GM19455 (cell line): Measurements from ENCODE around the gene FAR1.

Experiments used
- ATAC-seq: cut with Tn5 transposase; IDR thresholded peaks from one replicate; pipeline ENCODE4 v1.9.1; 2021; ENCODE audit not compliant: unreplicated experiment

FAR1 gene

DNA sequence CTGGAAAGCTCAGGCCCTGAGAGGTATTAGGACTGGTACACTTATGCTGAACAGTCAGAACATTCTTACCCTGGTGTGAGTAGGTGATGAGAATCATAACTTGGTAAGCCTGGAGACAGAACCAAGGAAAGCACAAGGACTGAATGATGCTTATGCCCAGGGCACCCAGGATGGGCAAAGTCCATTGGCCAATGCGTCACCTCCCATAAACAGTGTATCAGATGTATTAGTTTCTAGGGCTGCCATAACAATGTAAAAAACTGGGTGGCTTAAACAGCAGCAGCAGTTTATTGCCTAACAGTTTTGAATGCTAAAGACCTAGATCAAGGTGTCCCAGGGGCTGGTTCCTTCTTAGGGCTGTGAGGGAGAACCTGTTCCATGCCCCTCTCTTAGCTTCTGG is 107.0 kb downstream of the FAR1 start:
- ATAC-seq, result no peak

GRCh38 chr11:13776134-13776815 is 107.8 kb downstream of the FAR1 start:
- ATAC-seq, result no peak

GRCh38 chr11:13777341-13777985 is 109.0 kb downstream of the FAR1 start:
- no peak for ATAC-seq

DNA sequence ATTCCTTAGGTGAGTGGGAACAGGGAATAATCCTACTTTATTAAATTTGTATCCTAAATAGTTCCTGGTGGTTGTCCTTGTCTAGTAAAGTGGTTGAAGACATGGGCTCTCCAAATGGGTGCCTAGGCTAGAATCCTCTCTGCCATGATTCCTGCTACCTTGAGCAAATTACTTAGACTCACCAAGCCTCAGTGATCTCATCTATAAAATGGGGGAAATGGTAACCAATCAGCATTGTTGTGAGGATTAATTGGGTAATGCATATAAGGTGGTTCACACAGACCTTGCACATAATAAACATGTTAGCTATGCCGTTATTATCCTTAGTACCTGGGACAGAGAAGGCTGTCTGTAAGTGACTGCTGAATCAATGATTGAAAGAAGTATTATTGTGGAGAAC is 109.9 kb downstream of the FAR1 start:
- no peak for ATAC-seq

GRCh38 chr11:13781153-13781552 is 112.7 kb downstream of the FAR1 start:
- ATAC-seq, result no peak
